22Rv1 (cell line): ENCODE measurements around the gene SLC4A11.

Experiments used
- H3K27ac ChIP-seq: fragments of 450-650 bp; 2 replicates; pipeline ENCODE4 v1.5.1; 2017
- CTCF ChIP-seq: fragments of 450-650 bp; IDR thresholded peaks from 2 replicates; pipeline ENCODE4 v1.5.1; 2017; ENCODE audit warnings: mild to moderate bottlenecking
- ZFX ChIP-seq: fragments of 450-650 bp; IDR thresholded peaks from 2 replicates; pipeline ENCODE4 v1.6.1; 2017; ENCODE audit warnings: antibody characterized with exemption, borderline replicate concordance

Gene SLC4A11

GRCh38 chr20:3209257-3209945 lies 29.6 kb downstream of the SLC4A11 start, which contains the start of gene ITPA:
Gene ITPA, plus strand, starts transcription at chr20:3209498. Its CDS starts 54 bp downstream, at chr20:3209552.
- H3K27ac ChIP-seq: peak within 1 kb of the TSS; percentile 78
- TF ChIP-seq CTCF: no peak
- TF ChIP-seq ZFX: no peak

DNA sequence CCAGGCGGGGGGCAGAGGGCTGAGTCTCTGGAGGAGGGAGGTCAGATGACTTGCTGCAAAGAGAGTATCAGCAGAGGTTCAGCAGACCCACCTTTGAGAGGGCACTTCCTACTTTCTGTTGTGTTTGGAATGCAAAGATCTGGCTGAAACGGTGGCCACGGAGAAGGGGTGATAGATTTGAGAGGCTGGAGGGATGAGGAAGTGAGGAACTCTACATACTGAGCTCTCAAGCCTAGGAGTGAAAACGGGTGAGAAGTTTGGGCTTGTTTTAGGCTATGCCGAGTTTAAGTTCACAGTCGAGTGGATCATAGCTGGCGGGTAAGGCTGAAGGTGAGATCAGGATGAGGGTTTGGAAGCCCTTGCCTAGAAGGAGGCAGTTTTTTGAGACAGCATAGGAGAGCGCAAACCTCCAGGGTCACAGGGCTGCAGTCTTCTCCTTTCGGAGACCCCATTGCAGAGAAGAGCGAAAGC lies 30.2 kb downstream of the SLC4A11 start:
- peak overlapping the region; percentile 78 for H3K27ac ChIP-seq
- TF ChIP-seq ZFX (no peak), CTCF (no peak)

GRCh38 chr20:3204124-3204794 lies 34.7 kb downstream of the SLC4A11 start, which contains the start of gene DDRGK1:
Gene DDRGK1, minus strand, starts transcription at chr20:3204682. Its CDS starts 55 bp downstream, at chr20:3204627.
- TF ChIP-seq CTCF (no peak), ZFX (no peak)
- H3K27ac ChIP-seq: peak within 1 kb of the TSS; percentile 87

GRCh38 chr20:3203315-3204123 lies 35.5 kb downstream of the SLC4A11 start:
- TF ChIP-seq ZFX (no peak), CTCF (no peak)
- H3K27ac ChIP-seq: peak overlapping the region; percentile 87

- H3K27ac ChIP-seq: peak overlapping the region; percentile 87
- no peak for TF ChIP-seq ZFX
- no peak for TF ChIP-seq CTCF
These were observed 36.0 kb downstream of the SLC4A11 start for GRCh38 chr20:3202965-3203314.

DNA sequence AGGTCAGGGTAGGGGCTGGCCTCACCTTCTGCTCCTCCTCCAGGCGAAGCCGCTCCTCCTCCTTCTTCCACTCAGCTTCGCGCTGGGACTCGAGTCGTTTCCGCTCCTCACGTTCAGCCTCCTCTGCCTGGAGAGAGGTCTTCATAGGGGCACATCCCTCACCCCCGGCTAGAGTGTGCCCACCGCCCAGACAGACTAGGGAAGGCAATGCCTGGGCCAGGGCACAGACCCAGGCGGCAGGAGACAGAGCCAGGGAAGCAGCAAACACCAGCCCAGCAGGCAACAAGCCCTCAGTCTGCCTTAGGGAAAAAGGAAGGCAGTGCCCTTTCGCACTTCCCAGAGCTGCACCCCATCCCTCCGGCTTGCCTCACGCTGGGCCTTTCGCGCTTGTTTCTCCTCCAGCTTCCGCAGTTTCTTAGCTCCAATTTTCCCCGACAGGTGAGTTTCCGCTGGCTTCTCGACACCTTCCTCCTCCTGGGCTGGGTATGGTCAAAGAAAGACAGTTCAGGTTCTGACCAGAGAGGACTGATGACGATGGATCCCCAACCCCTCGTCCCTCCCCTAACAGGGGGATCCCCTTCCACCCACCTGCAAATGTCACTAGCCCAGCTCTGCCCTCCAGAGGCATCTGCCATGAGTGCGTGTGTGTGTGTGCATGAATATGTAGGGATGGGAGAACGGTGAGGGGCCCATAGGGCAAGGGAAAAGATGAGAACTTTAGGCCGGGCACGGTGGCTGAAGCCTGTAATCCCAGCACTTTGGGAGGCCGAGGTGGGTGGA lies 38.8 kb downstream of the SLC4A11 start:
- no peak overlapping the region for H3K27ac ChIP-seq
- TF ChIP-seq CTCF (no peak), ZFX (no peak)
